Neural progenitor cell (in vitro differentiated cells): ENCODE results near the gene FRRS1L. TPM values are rescaled to one million over a fixed set of nuclear protein-coding genes. Genes with fewer than 3 reads are reported as not detected.

Experiments
- DNase-seq: peaks from one replicate; pipeline ENCODE4 v3.0.0-alpha.2; 2016; ENCODE audit warnings: low spot score
- H2AFZ ChIP-seq: fragments of 200-600 bp; sonication (generic); replicated peaks from 2 replicates; pipeline ENCODE4 v1.6.1; 2016; ENCODE audit warnings: antibody characterized with exemption
- H3F3A ChIP-seq: fragments of 200-600 bp; sonication (generic); 2 replicates; pipeline ENCODE4 v1.6.1; 2016; ENCODE audit warnings: antibody characterized with exemption, low read depth
- H3K27ac ChIP-seq: fragments of 200-600 bp; sonication (generic); 2 replicates; pipeline ENCODE4 v1.5.1; 2016; ENCODE audit warnings: mild to moderate bottlenecking
- H3K27me3 ChIP-seq: fragments of 200-600 bp; sonication (generic); 2 replicates; pipeline ENCODE4 v1.6.1; 2016; ENCODE audit warnings: mild to moderate bottlenecking, moderate library complexity
- H3K36me3 ChIP-seq: fragments of 200-600 bp; sonication (generic); 2 replicates; pipeline ENCODE4 v1.5.1; 2016
- H3K4me1 ChIP-seq: fragments of 200-600 bp; sonication (generic); 2 replicates; pipeline ENCODE4 v1.6.1; 2016; ENCODE audit warnings: mixed run types
- H3K4me2 ChIP-seq: fragments of 200-600 bp; sonication (generic); 2 replicates; pipeline ENCODE4 v1.6.1; 2016
- H3K4me3 ChIP-seq: fragments of 200-600 bp; sonication (generic); 2 replicates; pipeline ENCODE4 v1.5.1; 2016
- H3K79me2 ChIP-seq: fragments of 200-600 bp; sonication (generic); 2 replicates; pipeline ENCODE4 v1.6.1; 2016; ENCODE audit warnings: low read depth
- H3K9ac ChIP-seq: fragments of 200-600 bp; sonication (generic); 2 replicates; pipeline ENCODE4 v1.6.1; 2016
- H3K9me3 ChIP-seq: fragments of 200-600 bp; sonication (generic); 2 replicates; pipeline ENCODE4 v1.5.1; 2016; ENCODE audit warnings: low read depth
- H4K20me1 ChIP-seq: fragments of 200-600 bp; sonication (generic); 2 replicates; pipeline ENCODE4 v1.6.1; 2016; ENCODE audit warnings: low read depth
- H3K27ac Mint-ChIP-seq: 3 replicates; pipeline ENCODE4 v1.8.0; 2021; ENCODE audit warnings: mixed read lengths
- H3K27me3 Mint-ChIP-seq: 2 replicates; pipeline ENCODE4 v1.8.0; 2022; ENCODE audit warnings: low read depth, mild to moderate bottlenecking, inconsistent platforms, moderate library complexity, mixed read lengths; ENCODE audit not compliant: insufficient read depth
- H3K36me3 Mint-ChIP-seq: 3 replicates; pipeline ENCODE4 v1.8.0; 2021; ENCODE audit warnings: mixed read lengths
- H3K4me1 Mint-ChIP-seq: 3 replicates; pipeline ENCODE4 v1.8.0; 2021; ENCODE audit warnings: mixed read lengths
- H3K4me3 Mint-ChIP-seq: 3 replicates; pipeline ENCODE4 v1.8.0; 2021; ENCODE audit warnings: mild to moderate bottlenecking, moderate library complexity, mixed read lengths
- H3K9me3 Mint-ChIP-seq: 3 replicates; pipeline ENCODE4 v1.8.0; 2020; ENCODE audit warnings: mixed read lengths
- EZH2 ChIP-seq: fragments of 200-600 bp; sonication (generic); IDR thresholded peaks from 2 replicates; pipeline ENCODE4 v1.6.1; 2017; ENCODE audit warnings: antibody characterized with exemption, mild to moderate bottlenecking, moderate library complexity
- EZH2phosphoT487 ChIP-seq: fragments of 200-600 bp; sonication (generic); IDR thresholded peaks from 2 replicates; pipeline ENCODE4 v1.6.1; 2017; ENCODE audit warnings: antibody characterized with exemption
- total RNA-seq: library from RNA; depleted of rRNA; stranded (reverse); fragments of >200 nt; gene quantifications from 2 replicates; pipeline ENCODE4 v1.2.3, GENCODE V29; 2015; ENCODE audit warnings: low replicate concordance
- TF ChIP-seq, protein P1 (sequence below): fragments of 200-600 bp; sonication (generic); IDR thresholded peaks from 2 replicates; pipeline ENCODE4 v1.5.1; 2017; ENCODE audit warnings: antibody characterized with exemption, mild to moderate bottlenecking

FRRS1L gene
- total RNA-seq, 1 donor from 2014 or later, result 13.3 TPM

DNA sequence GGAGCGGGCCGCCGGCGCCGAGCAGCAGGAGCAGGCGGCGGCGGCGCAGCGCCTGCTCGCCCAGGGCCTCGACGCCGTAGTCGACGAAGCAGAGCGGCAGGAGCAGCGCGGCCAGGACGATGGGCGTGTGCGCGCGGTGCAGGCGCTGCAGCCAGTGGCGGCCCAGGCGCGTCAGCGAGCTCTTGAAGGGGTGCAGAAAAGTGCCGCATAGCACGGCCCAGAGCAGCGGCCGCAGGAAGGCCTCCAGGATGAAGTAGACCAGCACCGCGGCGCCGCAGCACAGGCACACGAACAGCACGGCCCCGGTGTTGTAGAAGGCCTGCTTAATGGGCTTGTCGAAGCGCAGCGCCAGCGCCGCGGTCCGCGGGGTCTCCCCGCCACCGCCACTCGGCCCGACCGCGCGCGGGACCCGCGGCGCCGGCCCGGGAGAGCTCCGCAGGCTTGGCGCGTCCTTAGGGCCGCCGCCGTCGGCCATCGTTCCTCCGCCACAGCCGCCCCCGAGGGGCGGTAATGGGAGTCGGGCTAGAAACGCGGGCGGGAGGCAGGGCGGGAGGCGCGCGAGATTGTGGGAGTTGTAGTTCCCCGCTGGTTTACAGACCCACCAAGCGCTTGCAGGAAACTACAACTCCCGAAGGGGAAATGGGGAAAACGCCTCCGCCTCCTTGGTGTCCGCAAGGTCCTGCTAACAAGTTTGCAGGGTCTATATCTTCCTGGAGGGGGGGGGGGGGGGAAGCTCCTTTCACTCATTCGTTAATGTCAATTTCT, 47.4 kb downstream of the FRRS1L start, which contains the start of gene TMEM245:
Gene TMEM245 (minus strand): TSS at position 509 of the 765 bp plus-strand sequence. CDS start 34 bp downstream, at position 475.
- Histone ChIP-seq H2AFZ (peak within 1 kb of the TSS; percentile 78), H3K9ac (peak within 1 kb of the TSS; percentile 87), H3K36me3 (no peaks in the 10 kb centered on the region), H3F3A (peaks cover 5% of the 10 kb centered on the region), H3K9me3 (no peaks in the 10 kb centered on the region), H3K4me3 (peak within 1 kb of the TSS; percentile 87), H3K79me2 (peaks cover 52% of the 10 kb centered on the region), H3K4me2 (peak within 1 kb of the TSS; percentile 96), H3K4me1 (peaks cover 22% of the 10 kb centered on the region), H4K20me1 (peaks cover 45% of the 10 kb centered on the region), H3K27me3 (no peaks in the 10 kb centered on the region), H3K27ac (peak within 1 kb of the TSS; percentile 91)
- Mint-ChIP-seq H3K9me3 (no peaks in the 10 kb centered on the region), H3K4me1 (peaks cover 34% of the 10 kb centered on the region), H3K27me3 (no peaks in the 10 kb centered on the region), H3K4me3 (peak within 1 kb of the TSS; percentile 99), H3K36me3 (peaks cover 5% of the 10 kb centered on the region), H3K27ac (peak within 1 kb of the TSS; percentile 72)
- TF ChIP-seq, protein P1, sequence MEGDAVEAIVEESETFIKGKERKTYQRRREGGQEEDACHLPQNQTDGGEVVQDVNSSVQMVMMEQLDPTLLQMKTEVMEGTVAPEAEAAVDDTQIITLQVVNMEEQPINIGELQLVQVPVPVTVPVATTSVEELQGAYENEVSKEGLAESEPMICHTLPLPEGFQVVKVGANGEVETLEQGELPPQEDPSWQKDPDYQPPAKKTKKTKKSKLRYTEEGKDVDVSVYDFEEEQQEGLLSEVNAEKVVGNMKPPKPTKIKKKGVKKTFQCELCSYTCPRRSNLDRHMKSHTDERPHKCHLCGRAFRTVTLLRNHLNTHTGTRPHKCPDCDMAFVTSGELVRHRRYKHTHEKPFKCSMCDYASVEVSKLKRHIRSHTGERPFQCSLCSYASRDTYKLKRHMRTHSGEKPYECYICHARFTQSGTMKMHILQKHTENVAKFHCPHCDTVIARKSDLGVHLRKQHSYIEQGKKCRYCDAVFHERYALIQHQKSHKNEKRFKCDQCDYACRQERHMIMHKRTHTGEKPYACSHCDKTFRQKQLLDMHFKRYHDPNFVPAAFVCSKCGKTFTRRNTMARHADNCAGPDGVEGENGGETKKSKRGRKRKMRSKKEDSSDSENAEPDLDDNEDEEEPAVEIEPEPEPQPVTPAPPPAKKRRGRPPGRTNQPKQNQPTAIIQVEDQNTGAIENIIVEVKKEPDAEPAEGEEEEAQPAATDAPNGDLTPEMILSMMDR, result no peak
- no peak for TF ChIP-seq EZH2
- TF ChIP-seq EZH2phosphoT487, result no peak
- peak; percentile 98 for DNase-seq

DNA sequence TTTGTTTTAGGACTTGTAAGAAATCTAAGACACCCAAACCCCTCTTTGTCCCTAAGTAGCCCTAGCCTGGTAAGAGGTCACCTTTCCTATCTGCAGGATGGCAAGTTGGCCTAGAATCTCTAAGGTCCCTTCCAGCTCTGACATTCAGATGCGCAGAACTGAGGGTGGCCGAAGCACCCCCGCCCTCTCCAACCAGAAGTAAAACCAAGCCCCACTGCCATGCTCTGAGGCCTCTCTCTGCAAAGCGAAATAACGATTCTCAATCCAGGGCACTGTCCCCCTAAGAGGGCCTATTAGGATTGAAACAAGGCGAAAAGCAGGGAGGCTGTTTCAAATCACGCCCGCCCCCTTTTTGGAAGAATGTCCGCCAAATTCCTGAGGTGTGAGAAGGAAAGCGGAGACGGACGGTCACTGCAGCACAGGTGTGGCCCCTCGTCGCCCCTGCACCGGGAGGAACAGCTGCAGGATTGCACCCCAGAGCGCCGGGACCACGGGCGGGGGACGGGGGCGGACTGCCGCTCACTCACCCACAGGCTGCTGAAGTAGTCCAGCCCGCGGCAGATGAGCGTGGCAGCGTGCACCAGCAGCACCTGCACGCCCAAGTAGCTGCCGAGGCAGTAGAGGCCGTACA, 48.1 kb downstream of the FRRS1L start:
- Mint-ChIP-seq H3K36me3 (peaks cover 7% of the 10 kb centered on the region), H3K27ac (peak overlapping the region; percentile 72), H3K27me3 (no peaks in the 10 kb centered on the region), H3K4me3 (peak overlapping the region; percentile 99), H3K4me1 (peaks cover 38% of the 10 kb centered on the region), H3K9me3 (no peaks in the 10 kb centered on the region)
- no peaks in the 10 kb centered on the region for H3K27me3 ChIP-seq
- H3K79me2 ChIP-seq, result peaks cover 59% of the 10 kb centered on the region
- peak overlapping the region; percentile 87 for H3K9ac ChIP-seq
- peak overlapping the region; percentile 91 for H3K27ac ChIP-seq
- H3K4me1 ChIP-seq, result peaks cover 22% of the 10 kb centered on the region
- no peaks in the 10 kb centered on the region for H3K36me3 ChIP-seq
- peak overlapping the region; percentile 32 for H2AFZ ChIP-seq
- no peaks in the 10 kb centered on the region for H3K9me3 ChIP-seq
- peak overlapping the region; percentile 87 for H3K4me3 ChIP-seq
- DNase-seq, result peak; percentile 67
- H3K4me2 ChIP-seq, result peak overlapping the region; percentile 96
- peaks cover 52% of the 10 kb centered on the region for H4K20me1 ChIP-seq
- peaks cover 5% of the 10 kb centered on the region for H3F3A ChIP-seq
- TF ChIP-seq EZH2, result no peak
- TF ChIP-seq EZH2phosphoT487, result no peak
- TF ChIP-seq, protein P1, result no peak

DNA sequence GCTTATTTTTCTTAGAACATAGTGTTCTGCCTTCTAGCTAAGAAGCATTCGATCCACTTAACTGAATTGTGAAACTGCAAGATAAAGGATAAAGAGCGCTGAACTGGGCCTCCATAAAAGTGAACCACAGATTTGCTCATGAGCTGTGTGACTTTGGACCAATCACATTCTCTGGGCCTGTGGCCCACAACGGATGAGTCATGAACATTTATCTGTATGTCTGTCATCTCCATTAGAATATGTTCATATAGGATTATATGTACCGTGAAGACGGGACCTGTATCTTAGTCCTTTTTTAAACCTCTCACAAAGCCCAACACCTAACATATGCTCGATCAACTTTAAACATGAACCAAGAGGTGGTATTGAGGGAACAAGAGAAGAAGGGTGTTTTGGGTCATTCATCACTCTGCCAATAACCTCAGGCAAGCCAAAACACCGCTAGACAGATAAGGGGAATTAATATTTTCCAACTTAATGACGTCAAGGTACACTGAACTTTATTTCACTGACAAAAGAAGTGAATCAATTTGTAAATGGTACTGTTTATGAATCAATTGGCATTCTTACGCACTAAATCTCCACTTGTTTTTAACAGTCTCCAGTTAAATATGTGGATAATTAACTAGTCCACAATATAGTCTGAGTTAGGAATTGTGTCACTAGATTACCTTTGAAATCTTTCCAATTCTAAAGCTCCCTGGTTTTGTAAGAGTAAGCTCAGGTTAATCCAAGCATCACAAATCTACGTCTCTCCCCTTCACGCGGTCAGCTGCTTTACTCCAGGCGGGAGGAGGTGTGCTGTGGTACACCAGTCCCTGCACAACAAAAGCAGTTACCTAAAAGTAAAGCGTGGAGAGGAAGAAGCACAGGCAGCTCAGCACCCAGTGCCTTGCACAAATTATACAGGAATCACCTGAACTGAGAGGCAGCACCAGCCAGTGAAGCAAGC, 48.9 kb downstream of the FRRS1L start:
- H2AFZ ChIP-seq, result no peak overlapping the region
- H3K27ac Mint-ChIP-seq, result peak overlapping the region; percentile 72
- H3K27ac ChIP-seq, result no peak overlapping the region
- peak; percentile 61 for DNase-seq
- H3K9me3 ChIP-seq, result no peaks in the 10 kb centered on the region
- H3K9ac ChIP-seq, result peak overlapping the region; percentile 87
- H3K9me3 Mint-ChIP-seq, result no peaks in the 10 kb centered on the region
- peaks cover 5% of the 10 kb centered on the region for H3F3A ChIP-seq
- H3K4me3 Mint-ChIP-seq, result peak overlapping the region; percentile 99
- H3K27me3 ChIP-seq, result no peaks in the 10 kb centered on the region
- peaks cover 60% of the 10 kb centered on the region for H4K20me1 ChIP-seq
- H3K4me2 ChIP-seq, result peak overlapping the region; percentile 96
- H3K27me3 Mint-ChIP-seq, result no peaks in the 10 kb centered on the region
- peaks cover 38% of the 10 kb centered on the region for H3K4me1 Mint-ChIP-seq
- peaks cover 7% of the 10 kb centered on the region for H3K36me3 Mint-ChIP-seq
- H3K36me3 ChIP-seq, result no peaks in the 10 kb centered on the region
- peaks cover 67% of the 10 kb centered on the region for H3K79me2 ChIP-seq
- H3K4me3 ChIP-seq, result peak overlapping the region; percentile 87
- TF ChIP-seq EZH2phosphoT487 (no peak), EZH2 (no peak)
- TF ChIP-seq, protein P1, result no peak
- peaks cover 22% of the 10 kb centered on the region for H3K4me1 ChIP-seq
